Endothelial cell of umbilical vein (primary cell): ENCODE data around the gene GSDME.

ENCODE experiments used
- EZH2 ChIP-seq: IDR thresholded peaks from 2 replicates; pipeline ENCODE4 v1.6.1; 2012; ENCODE audit warnings: borderline replicate concordance, low read depth, mild to moderate bottlenecking, moderate library complexity, low read length, inconsistent platforms; ENCODE audit not compliant: severe bottlenecking
- FOS ChIP-seq: IDR thresholded peaks from 2 replicates; pipeline ENCODE4 v1.6.1; 2011; ENCODE audit warnings: mild to moderate bottlenecking, low read length, moderate library complexity, borderline replicate concordance; ENCODE audit not compliant: insufficient read depth
- GATA2 ChIP-seq: IDR thresholded peaks from 2 replicates; pipeline ENCODE4 v1.7.0; 2011; ENCODE audit warnings: low read depth, mild to moderate bottlenecking, moderate library complexity, mixed read lengths, low read length; ENCODE audit not compliant: insufficient read length, insufficient read depth
- MYC ChIP-seq: IDR thresholded peaks from one replicate; pipeline ENCODE4 v1.6.1; 2011; ENCODE audit warnings: mild to moderate bottlenecking, low read depth, low read length
- POLR2A ChIP-seq: IDR thresholded peaks from 2 replicates; pipeline ENCODE4 v1.6.1; 2012; ENCODE audit warnings: low read depth, mild to moderate bottlenecking, control low read depth, low read length
- POLR2AphosphoS5 ChIP-seq: IDR thresholded peaks from 2 replicates; pipeline ENCODE4 v1.6.1; 2012; ENCODE audit warnings: low read depth, mild to moderate bottlenecking, control low read depth, low read length, moderate library complexity; ENCODE audit not compliant: insufficient read depth
- TF ChIP-seq, protein P1 (sequence below), 2 donors: IDR thresholded peaks; 1 replicate in 1 of 2; 2 replicates in 1 of 2; pipeline ENCODE4 v1.5.1; 2011; ENCODE audit warnings: low read length in 2 of 2, mild to moderate bottlenecking in 2 of 2, moderate library complexity in 2 of 2, control low read depth in 1 of 2, inconsistent platforms in 1 of 2, low read depth in 1 of 2; ENCODE audit not compliant: insufficient read depth in 1 of 2; ENCODE audit errors: extremely low read depth in 1 of 2
- TF ChIP-seq, protein P2 (sequence below): IDR thresholded peaks from 2 replicates; pipeline ENCODE4 v1.6.1; 2011; ENCODE audit not compliant: insufficient read depth, insufficient read length

DNA sequence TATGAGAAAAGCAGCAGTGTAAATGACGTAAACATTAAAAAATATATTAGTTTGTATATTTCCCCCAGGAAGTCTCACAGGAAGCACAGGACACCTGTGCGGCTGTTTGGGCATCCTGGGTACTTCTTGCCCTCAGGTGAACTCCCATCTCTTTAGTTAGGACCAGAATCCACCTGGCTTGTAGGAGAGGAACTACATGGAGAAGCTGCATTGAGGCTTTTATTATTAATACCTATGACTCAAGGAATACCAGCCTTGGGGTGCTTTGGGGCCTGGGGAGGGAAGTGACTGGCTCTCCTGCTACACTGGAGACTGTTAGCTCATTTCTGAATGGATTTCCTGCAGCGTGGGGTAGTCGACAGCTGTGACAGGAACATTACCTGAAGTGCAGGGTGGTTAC, 40.0 kb upstream of the GSDME start:
- TF ChIP-seq, protein P1, sequence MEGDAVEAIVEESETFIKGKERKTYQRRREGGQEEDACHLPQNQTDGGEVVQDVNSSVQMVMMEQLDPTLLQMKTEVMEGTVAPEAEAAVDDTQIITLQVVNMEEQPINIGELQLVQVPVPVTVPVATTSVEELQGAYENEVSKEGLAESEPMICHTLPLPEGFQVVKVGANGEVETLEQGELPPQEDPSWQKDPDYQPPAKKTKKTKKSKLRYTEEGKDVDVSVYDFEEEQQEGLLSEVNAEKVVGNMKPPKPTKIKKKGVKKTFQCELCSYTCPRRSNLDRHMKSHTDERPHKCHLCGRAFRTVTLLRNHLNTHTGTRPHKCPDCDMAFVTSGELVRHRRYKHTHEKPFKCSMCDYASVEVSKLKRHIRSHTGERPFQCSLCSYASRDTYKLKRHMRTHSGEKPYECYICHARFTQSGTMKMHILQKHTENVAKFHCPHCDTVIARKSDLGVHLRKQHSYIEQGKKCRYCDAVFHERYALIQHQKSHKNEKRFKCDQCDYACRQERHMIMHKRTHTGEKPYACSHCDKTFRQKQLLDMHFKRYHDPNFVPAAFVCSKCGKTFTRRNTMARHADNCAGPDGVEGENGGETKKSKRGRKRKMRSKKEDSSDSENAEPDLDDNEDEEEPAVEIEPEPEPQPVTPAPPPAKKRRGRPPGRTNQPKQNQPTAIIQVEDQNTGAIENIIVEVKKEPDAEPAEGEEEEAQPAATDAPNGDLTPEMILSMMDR (IDR thresholded peaks at IDR 0.05; ENCODE audit: extremely low read depth in 1 of 2, insufficient read depth in 1 of 2, low read depth in 1 of 2, low read length in 2 of 2): no peak
- TF ChIP-seq, protein P2, sequence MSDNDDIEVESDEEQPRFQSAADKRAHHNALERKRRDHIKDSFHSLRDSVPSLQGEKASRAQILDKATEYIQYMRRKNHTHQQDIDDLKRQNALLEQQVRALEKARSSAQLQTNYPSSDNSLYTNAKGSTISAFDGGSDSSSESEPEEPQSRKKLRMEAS: no peak
- TF ChIP-seq FOS: no peak
- no peak for TF ChIP-seq POLR2AphosphoS5
- TF ChIP-seq EZH2: no peak
- TF ChIP-seq POLR2A: no peak
- TF ChIP-seq MYC: no peak
- no peak for TF ChIP-seq GATA2
